Putamen (tissue), 1 donor: ENCODE results near the gene SOHLH1.

Experiments used
- DNase-seq: peaks from one replicate; pipeline ENCODE4 v3.0.0-alpha.2; 2016; ENCODE audit warnings: low spot score

SOHLH1 gene

DNA sequence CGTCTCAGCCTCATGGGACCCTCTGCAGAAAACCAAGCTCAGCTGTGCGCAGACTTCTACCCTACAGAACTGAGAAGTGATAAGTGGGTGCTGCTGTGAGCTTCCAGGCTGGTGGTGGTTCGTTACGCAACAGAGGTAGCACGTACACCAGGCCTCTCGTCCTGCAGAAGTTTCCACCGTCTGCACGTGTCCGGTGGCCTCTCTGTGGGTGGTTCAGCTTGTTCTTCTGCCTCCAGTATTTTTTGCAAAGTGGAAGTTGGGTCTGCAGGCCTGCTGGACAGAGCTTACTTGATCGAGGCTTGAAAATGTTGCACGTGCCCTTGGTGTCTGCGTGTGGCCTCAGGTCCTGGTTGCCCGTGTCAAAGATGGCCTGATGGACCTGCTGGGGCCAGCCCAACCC lies 30.2 kb upstream of the SOHLH1 start:
- no peak for DNase-seq

DNA sequence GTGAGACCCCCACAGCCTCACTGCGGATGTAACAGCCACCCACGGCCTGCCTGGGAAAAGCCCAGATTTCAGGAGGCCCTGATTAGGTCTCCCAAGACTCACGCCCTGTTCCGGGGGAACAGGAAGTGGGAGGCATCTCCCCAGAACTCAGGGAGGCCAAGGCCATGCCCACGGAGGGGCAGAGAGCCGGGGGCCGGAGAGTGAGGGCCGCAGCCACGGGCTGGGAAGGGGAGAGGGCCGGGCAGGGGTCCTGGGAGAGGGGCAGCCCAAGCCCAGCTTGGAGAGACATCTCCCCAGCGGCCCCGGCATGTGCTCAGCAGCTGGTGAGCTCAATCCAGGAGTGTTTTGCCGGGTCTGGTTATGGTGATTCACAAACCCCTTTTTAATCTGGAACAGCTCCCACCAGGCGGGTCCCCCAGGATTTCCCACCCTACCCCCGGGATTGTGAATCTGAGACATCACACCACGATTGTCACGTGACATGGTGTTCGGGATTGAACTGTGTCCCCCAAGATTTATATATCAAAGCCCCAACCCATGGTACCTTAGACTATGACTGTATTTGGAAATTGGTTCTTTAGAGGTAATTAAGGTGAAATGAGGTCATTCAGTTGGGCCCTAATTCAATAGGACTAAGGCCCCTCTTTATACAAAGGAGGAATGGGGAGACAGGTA lies 29.3 kb upstream of the SOHLH1 start:
- DNase-seq = no peak

GRCh38 chr9:135727257-135727875 lies 28.1 kb upstream of the SOHLH1 start:
- no peak for DNase-seq

- DNase-seq = no peak
These were observed 27.0 kb upstream of the SOHLH1 start for GRCh38 chr9:135726138-135726853.

DNA sequence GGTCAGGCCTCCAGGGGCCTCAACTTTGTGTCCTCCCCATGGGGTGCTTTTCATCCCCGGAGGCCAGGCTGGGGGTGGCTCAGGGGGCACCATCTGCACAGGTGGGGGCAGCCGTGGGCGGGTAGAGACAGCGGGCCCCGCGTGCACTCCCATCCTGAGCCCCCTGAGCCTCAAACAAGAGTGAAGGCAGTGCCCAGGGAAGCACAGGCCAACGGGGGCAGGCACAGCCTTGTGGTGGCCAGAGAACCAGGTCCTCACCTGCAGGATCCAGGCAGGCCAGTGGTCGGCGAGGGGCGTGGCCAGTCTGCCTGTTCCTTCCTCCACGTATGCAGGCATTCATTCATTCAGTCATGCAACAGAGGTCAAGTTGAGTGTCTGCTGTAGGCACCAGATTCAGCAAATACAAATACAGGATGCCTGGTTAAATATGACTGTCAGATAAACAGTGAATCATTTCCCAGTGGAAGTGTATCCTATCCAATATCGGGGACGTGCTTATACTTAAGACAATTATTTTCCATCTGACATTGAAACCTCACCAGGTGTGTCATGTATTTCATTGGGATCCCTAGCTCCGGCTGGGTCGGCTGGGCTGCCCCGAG lies 25.0 kb upstream of the SOHLH1 start:
- DNase-seq = no peak

DNA sequence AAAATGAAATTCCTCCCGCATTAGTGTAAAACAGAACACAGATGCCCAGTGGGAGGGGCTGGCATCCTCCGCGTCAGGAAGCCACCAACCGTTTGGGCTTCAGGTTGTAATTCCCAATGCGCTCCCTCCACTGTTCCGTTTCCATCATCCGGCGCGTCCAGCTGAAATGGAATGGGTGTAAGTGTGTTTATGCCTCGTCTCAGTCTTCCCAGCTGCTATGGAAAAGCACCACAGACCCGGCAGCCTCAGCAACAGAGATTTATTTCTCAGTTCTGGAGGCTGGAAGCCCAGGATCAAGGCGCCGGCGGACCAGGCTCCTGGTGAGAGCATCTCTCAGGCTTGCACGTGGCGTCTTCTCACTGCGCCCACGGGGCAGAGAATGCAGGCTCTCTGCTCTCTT lies 23.1 kb upstream of the SOHLH1 start:
- DNase-seq = no peak

- DNase-seq = no peak
These were observed 20.2 kb upstream of the SOHLH1 start for GRCh38 chr9:135719472-135719871.

DNA sequence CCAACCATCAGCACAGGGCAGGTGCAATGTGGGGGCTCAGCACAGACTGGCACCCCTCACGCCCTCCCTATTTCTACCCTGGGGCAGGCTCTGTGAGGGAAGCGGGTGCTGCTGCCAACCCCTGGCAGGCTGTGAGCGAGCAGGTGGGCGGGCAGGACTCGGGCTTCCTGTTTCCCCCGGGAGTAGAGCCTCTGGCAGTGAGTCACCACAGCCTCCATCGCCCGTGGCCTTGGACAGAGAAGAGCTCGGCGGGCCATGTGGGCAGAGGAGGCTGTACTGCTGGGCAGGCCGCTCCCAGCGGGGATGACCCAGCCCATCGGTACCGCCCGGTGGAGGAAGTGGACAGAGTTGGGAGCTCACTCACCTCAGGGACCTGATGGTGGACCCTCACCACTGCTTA lies 19.3 kb upstream of the SOHLH1 start:
- no peak for DNase-seq

DNA sequence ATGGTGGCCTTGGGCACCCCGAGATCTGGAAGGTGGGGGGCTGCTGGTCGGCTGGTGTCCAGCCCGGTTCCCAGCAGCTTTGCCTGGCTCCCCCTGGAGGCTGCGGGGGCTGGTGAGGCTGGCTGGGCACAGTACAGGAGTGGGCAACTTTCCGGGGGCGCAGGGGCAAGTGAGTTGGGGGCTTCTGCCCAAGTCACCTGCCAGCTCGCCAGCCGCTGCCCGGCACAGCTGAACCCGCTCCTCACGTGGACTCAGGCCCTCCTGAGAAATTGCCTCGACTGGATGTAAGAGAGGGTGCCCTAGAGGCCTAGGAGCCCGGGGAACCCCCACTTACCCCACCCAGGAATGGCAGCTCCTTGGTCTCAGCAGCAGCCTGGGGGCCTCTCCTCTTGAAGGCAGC lies 18.1 kb upstream of the SOHLH1 start:
- DNase-seq = no peak

DNA sequence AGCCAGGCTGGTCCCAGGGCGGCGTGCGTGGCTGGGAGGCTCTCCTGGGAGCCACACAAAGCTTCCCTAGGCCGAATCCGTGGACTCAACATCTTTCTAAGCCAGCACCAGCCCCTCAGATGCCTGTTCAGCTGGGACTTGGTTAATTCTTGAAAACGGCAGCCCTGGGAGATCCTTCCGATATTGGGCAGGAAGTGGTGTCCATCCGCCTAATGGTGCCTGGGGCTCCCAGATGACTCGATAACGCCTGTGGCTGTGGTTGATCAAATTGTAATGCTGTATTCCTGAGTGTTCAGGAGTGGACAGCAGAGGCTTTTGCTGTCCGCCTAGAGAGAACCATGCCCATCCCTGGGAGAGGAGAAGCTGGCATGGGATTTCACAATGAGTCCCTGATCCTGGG lies 16.8 kb upstream of the SOHLH1 start:
- no peak for DNase-seq

- DNase-seq = no peak
These were observed 15.8 kb upstream of the SOHLH1 start for GRCh38 chr9:135715056-135715595.

DNA sequence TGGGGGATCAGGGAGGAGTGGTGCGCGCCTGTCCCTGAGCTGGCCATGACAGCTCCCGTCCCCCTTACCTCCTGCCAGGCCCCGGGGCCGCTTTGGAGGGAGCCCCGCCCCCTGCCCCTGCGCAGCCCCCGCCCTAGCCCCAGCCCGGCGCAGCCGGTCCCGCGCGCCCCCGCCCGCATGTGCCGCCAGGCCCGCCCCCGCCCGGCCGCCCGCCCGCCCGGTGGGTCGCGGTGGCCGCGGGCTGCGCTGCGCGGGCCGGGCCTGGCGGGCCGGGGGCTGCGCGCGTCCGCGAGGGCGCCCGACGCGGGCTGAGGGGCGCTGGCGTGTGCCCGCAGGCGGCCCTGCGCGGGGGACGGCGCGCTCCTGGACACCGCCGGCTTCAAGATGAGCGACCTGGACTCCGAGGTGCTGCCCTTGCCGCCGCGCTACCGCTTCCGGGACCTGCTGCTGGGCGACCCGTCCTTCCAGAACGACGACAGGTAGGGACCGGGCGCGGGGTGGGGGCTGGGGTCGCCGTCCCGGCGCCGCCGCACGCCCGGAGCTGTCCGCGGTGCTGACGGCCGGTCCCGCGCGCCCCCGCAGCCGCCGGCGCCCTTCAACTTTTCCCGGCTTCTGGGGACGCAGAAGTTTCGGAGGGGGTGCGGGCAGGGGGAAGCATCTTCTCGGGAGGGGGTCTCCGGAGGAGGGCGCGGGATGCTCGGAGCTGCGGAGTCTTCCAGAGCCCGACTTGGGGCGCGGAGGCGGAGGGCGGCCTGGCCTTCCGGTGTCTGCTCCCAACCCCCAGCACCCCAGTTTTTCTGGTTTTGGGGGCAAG lies 15.2 kb upstream of the SOHLH1 start:
- DNase-seq = no peak

GRCh38 chr9:135712613-135713295 lies 13.5 kb upstream of the SOHLH1 start:
- DNase-seq = no peak

DNA sequence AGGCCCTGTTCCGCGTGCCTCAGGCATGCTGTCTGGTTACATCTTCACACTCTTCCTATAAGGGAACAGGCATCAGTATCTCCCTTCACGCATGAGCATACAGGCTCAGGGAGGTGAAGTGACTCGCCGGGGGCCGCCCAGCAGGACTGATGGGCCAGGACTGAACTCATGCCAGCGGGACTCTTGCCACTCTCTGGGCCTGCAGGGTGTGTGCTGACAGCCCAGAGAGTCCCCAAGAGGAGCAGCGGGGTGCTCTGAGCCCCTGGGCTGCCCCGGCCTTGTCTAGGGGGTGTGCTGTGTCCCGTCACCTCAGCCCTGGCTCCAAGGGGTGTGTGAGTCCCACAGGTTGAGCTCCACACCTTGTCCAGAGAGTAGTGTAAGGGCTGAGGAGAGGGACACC lies 12.6 kb upstream of the SOHLH1 start:
- DNase-seq = no peak

- DNase-seq = no peak
These were observed 12.1 kb upstream of the SOHLH1 start for GRCh38 chr9:135711391-135711790.

DNA sequence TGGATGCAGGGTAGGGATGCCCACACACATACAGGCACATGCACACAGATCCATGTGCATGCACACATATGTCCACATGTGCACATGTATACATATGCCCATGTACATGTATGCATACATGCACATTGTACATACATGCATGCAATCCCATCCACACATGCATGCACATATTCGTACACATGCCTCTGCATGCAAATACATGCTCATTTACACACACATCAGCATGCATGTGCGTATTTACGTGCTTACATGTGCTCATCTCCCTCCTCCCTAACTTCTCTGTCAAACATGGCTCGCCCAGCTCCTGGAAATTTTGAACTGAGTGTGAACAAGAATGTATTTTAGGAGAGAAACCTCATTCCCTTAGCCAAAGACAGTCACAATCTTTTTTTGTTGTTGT lies 8.9 kb upstream of the SOHLH1 start:
- no peak for DNase-seq

- DNase-seq = no peak
These were observed 8.2 kb upstream of the SOHLH1 start for GRCh38 chr9:135707252-135708138.

GRCh38 chr9:135706288-135706687 lies 7.0 kb upstream of the SOHLH1 start:
- no peak for DNase-seq

GRCh38 chr9:135705376-135705775 lies 6.1 kb upstream of the SOHLH1 start:
- DNase-seq = no peak

DNA sequence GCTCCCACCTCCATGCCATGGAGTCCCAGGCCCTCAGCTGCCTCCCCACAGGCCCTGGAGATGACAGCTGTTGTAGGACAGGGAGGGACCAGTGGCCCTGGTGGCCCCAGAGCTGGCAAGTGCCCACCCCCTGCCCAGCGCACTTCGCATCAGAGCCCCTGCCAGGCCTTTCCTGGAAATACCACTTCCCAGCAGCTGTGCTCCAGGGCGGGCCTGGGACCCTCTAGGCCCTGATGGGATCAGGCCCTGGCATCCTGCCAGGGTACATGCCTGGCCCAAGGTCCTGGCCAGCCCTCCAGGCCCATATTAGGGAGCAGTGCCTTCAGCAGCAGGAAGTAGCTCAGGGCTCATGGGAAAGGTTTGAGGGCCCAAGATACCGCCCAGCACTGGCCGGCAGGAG lies 5.2 kb upstream of the SOHLH1 start:
- DNase-seq = no peak
